Mucosa of rectum (tissue), 2 donors: ENCODE results near the gene CLEC3B.

Experiments
- H3K27ac ChIP-seq, 2 donors: one replicate each; pipeline ENCODE4 v1.7.0; 2013; ENCODE audit warnings: inconsistent platforms in 2 of 2, low read depth in 2 of 2, low read length in 2 of 2
- H3K27me3 ChIP-seq, 2 donors: one replicate each; pipeline ENCODE4 v1.7.0; 2013; ENCODE audit warnings: low read length in 2 of 2; ENCODE audit not compliant: control insufficient read depth in 2 of 2, insufficient read depth in 2 of 2
- H3K36me3 ChIP-seq, 2 donors: one replicate each; pipeline ENCODE4 v1.7.0; 2013; ENCODE audit warnings: low read length in 2 of 2; ENCODE audit not compliant: control insufficient read depth in 2 of 2, insufficient read depth in 2 of 2
- H3K4me1 ChIP-seq, 2 donors: one replicate each; pipeline ENCODE4 v1.7.0; 2013; ENCODE audit warnings: low read length in 2 of 2, mild to moderate bottlenecking in 1 of 2; ENCODE audit not compliant: control insufficient read depth in 2 of 2, insufficient read depth in 2 of 2
- H3K4me3 ChIP-seq, 2 donors: one replicate each; pipeline ENCODE4 v1.7.0; 2013; ENCODE audit warnings: low read length in 2 of 2
- H3K9ac ChIP-seq, 2 donors: one replicate each; pipeline ENCODE4 v1.7.0; 2013; ENCODE audit warnings: low read length in 2 of 2, low read depth in 1 of 2, mild to moderate bottlenecking in 1 of 2
- H3K9me3 ChIP-seq, 2 donors: one replicate each; pipeline ENCODE4 v1.7.0; 2013; ENCODE audit warnings: low read length in 2 of 2; ENCODE audit not compliant: control insufficient read depth in 2 of 2
- donor health status: healthy.
- donor health status: Normal muscosa, but diverticular disease.

The CLEC3B gene

GRCh38 chr3:45031531-45031930 is 5.4 kb downstream of the CLEC3B start:
- no peak overlapping the region for H3K4me3 ChIP-seq
- H3K9me3 ChIP-seq = no peaks in the 10 kb centered on the region
- peaks cover 16 to 20% of the 10 kb centered on the region in 2 donors for H3K4me1 ChIP-seq
- H3K27me3 ChIP-seq = peaks cover 0 to 2% of the 10 kb centered on the region in 2 donors
- H3K27ac ChIP-seq = no peak overlapping the region
- H3K9ac ChIP-seq = no peak overlapping the region
- peaks cover 0 to 3% of the 10 kb centered on the region in 2 donors for H3K36me3 ChIP-seq

DNA sequence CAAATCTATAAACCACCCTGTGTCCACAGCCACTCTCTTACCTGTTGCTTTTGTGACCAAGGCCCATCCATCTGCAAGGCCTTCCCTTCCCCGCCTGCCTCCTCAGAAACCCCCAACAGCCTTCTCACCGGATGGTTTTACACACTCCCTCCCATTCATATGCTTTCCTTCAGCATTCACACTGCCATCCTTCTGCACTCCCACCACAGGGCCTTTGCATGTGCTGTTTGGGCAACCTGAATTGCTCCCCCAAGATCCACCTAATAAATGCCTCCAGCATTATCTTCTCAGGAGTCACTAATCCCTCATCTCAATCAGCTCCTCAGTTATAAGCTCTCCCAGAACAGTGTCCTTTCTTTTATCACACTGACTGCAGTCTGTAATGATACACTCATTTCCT is 6.0 kb downstream of the CLEC3B start:
- H3K4me1 ChIP-seq = peaks cover 16 to 20% of the 10 kb centered on the region in 2 donors
- peaks cover 0 to 3% of the 10 kb centered on the region in 2 donors for H3K36me3 ChIP-seq
- no peak overlapping the region for H3K9ac ChIP-seq
- H3K9me3 ChIP-seq = no peaks in the 10 kb centered on the region
- peaks cover 0 to 3% of the 10 kb centered on the region in 2 donors for H3K27me3 ChIP-seq
- H3K4me3 ChIP-seq = no peak overlapping the region
- H3K27ac ChIP-seq = no peak overlapping the region

GRCh38 chr3:45033791-45034190 is 7.7 kb downstream of the CLEC3B start:
- Histone ChIP-seq H3K27me3 (peaks cover 0 to 3% of the 10 kb centered on the region in 2 donors), H3K4me1 (peaks cover 16 to 20% of the 10 kb centered on the region in 2 donors), H3K9me3 (no peaks in the 10 kb centered on the region), H3K27ac (no peak overlapping the region), H3K36me3 (peaks cover 0 to 3% of the 10 kb centered on the region in 2 donors), H3K9ac (no peak overlapping the region), H3K4me3 (no peak overlapping the region)

DNA sequence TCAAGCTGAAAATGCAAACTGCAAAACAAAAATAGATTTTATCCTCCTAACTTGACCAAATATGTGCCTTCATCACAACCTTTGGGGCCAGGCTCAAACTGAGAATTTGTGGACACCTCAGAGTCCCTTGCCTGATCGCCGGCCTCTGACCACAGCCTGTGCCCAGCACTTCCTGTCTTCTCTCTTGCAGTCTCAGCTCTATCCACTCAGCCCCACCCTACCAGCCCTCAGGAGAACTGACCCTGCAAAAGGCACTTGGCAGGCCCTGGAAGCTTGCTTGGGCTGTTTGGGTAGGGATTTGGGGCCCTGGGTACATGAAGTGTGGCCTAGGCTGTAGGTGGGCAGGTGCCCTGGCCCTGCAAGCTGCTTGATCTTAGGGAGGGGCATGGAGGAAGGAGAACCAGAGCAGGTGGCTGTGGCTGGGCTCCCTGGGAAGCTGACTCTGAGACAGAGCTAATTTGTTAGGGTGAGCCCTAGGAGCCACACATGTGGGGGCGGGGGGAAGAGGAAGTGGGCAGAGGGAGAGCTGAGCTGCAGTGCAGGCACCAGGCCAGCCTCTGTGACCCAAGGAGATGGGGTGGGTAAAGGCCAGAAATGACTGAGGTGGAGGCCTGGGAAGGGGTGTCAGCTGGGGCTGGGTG is 8.6 kb downstream of the CLEC3B start:
- H3K27me3 ChIP-seq = peaks cover 0 to 3% of the 10 kb centered on the region in 2 donors
- H3K4me3 ChIP-seq = no peak overlapping the region
- H3K9me3 ChIP-seq = no peaks in the 10 kb centered on the region
- peaks cover 16 to 20% of the 10 kb centered on the region in 2 donors for H3K4me1 ChIP-seq
- H3K27ac ChIP-seq = peak overlapping the region; percentile 33 to 50
- H3K9ac ChIP-seq = no peak overlapping the region
- peaks cover 0 to 3% of the 10 kb centered on the region in 2 donors for H3K36me3 ChIP-seq

GRCh38 chr3:45035441-45036301 is 9.6 kb downstream of the CLEC3B start:
- H3K27ac ChIP-seq = peak overlapping the region; percentile 33 to 50
- peaks cover 0 to 3% of the 10 kb centered on the region in 2 donors for H3K27me3 ChIP-seq
- H3K4me1 ChIP-seq = peaks cover 16 to 20% of the 10 kb centered on the region in 2 donors
- H3K9me3 ChIP-seq = no peaks in the 10 kb centered on the region
- peak overlapping the region in 1 of 2 donors; percentile 14 for H3K9ac ChIP-seq
- H3K4me3 ChIP-seq = peak overlapping the region in 1 of 2 donors; percentile 41
- H3K36me3 ChIP-seq = peaks cover 0 to 3% of the 10 kb centered on the region in 2 donors

- Histone ChIP-seq H3K36me3 (peaks cover 0 to 3% of the 10 kb centered on the region in 2 donors), H3K4me3 (no peak overlapping the region), H3K27ac (no peak overlapping the region), H3K4me1 (peaks cover 19 to 26% of the 10 kb centered on the region in 2 donors), H3K9me3 (no peaks in the 10 kb centered on the region), H3K9ac (peak overlapping the region in 1 of 2 donors; percentile 4), H3K27me3 (peaks cover 0 to 3% of the 10 kb centered on the region in 2 donors)
These were observed 11.8 kb downstream of the CLEC3B start for GRCh38 chr3:45037720-45038455.

- H3K4me3 ChIP-seq = no peak overlapping the region
- H3K9ac ChIP-seq = no peak overlapping the region
These were observed 15.6 kb downstream of the CLEC3B start for GRCh38 chr3:45041666-45042065.

DNA sequence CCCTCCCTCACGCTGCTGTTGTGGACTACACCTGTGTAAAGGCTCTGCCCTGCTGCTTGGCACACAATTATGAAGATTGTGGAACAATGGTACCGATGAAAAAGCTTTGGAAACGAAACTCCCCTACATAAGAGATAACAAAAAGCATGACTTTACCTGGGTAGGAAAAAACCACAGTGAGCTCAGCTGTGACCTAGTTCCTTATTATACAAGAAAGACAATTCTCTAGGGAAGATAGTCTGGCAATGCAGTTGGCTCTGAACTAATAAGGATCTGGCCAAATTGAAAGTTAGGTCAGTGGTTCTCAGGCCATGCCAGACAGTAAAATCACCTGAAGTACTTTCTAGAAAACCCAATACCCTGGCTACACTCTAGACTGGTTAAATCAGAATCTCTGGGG is 16.1 kb downstream of the CLEC3B start:
- Histone ChIP-seq H3K27me3 (no peaks in the 10 kb centered on the region), H3K9me3 (no peaks in the 10 kb centered on the region), H3K36me3 (no peaks in the 10 kb centered on the region), H3K9ac (no peak overlapping the region), H3K4me1 (peaks cover 3 to 7% of the 10 kb centered on the region in 2 donors), H3K4me3 (no peak overlapping the region), H3K27ac (no peak overlapping the region)

More at GRCh38 chr3:45041666-45042065, 15.6 kb downstream of the CLEC3B start:
- Histone ChIP-seq H3K9me3 (no peaks in the 10 kb centered on the region), H3K36me3 (no peaks in the 10 kb centered on the region), H3K4me1 (peaks cover 3 to 7% of the 10 kb centered on the region in 2 donors), H3K27me3 (peaks cover 0 to under 1% of the 10 kb centered on the region in 2 donors), H3K27ac (no peak overlapping the region)

GRCh38 chr3:45043728-45044299 is 17.7 kb downstream of the CLEC3B start:
- Histone ChIP-seq H3K27me3 (no peaks in the 10 kb centered on the region), H3K4me3 (no peak overlapping the region), H3K9ac (no peak overlapping the region), H3K27ac (no peak overlapping the region), H3K4me1 (peaks cover 3 to 7% of the 10 kb centered on the region in 2 donors), H3K36me3 (no peaks in the 10 kb centered on the region), H3K9me3 (no peaks in the 10 kb centered on the region)
